HG03108 (cell line): ENCODE measurements around the gene TTC9C.
"Not testable (repeated sequence)": the region's sequence is repeated elsewhere in the genome, so short reads cannot be mapped to it uniquely, and the experiment has no call there.

Experiments used
- ATAC-seq: cut with Tn5 transposase; IDR thresholded peaks from one replicate; pipeline ENCODE4 v1.9.1; 2021; ENCODE audit warnings: moderate library complexity; ENCODE audit not compliant: unreplicated experiment

The TTC9C gene

DNA sequence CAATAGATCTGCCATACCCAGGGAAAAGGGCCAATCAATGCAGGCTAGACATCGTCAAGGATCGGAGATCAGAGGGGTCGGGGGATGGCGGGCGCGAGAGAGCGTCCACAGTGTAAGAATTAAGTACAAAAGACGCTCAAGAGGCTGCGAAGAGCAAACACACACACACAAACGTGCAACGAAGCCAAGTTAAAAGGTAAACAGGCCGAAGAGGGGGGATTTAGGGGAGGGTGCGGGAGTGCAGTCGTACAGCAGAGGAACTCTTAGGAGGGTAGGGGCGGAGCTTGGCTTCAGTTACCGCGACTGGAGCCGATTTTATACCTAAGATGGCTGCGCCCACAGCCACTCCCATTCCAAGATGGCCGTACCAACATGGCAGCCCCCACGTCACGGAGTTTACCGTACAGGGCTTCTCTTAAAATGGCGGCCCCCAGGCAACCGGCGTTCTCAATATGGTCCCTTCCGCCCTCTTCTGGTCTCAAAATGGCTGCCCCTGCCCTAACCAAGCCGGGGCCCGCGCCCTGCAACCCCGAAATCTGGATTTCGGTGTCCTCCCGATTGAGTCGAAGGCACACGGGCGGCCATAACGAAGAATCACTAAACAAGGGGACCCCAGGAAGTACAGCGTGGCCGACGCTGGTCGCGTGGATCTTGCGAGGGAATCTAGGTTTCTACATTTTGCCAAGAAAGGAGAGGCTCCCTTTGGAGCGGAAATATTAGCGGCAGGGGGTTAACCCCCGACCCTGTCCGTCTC is 18.9 kb upstream of the TTC9C start:
- ATAC-seq: peak; percentile 63

DNA sequence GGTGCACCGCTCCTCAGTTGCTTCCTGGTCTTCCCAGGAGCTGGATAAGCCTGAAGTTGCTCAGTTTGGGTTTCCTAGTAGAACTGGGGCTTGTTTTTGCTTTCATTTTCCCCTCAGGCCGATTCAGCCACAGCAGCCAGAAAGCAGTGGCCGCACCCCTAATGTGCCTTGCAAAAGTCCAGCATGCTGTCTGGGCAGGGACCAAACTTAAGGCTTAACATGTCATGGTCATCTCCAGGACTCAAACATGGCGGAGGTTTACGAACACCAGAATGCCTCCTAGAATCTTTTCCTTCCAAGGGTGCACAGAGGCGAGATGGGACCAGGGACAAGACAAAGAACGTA is 18.3 kb upstream of the TTC9C start:
- ATAC-seq: no peak

DNA sequence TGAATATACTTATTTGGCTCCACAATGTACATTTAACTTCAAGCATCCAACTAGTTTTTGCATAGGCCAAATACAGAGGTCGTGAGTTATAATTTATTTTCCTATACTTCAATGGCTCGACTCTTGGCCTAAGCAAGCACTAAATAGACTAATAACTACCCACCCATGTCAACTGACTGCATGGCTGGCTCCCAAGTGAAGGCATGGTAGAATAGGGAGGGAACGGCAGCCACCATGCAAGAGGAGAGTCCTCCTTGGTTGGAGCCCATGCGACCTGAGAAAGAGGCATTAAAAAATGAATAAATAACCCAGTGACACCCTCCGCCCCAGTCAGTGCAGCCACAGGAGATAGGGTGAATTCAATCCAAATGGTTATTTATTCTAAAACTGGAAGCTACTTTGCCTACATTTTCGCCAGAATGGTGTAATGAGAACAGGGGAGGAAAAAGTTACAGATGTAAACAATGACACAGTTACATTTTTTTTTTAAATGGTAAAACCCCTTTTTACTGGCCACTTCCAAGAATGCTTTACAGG is 15.9 kb upstream of the TTC9C start:
- ATAC-seq: no peak

DNA sequence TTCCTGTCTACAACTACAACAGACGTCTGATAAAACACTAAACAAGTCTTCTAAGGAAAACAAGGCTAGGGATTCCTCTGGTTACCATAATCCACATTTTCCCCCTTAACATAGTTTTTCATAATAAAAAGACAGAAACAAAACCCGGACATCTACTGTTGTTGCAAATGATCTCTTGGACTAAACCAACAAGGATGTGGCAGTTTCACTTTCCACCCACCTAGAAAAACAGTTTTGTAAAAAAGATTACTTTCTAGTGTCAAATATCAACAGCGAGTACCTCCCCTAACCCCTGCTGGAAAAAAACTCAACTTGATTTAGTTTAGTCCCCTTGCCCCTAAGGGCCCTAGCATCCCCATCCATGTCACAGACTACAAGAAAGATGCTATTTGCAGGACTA is 15.4 kb upstream of the TTC9C start:
- ATAC-seq: no peak

DNA sequence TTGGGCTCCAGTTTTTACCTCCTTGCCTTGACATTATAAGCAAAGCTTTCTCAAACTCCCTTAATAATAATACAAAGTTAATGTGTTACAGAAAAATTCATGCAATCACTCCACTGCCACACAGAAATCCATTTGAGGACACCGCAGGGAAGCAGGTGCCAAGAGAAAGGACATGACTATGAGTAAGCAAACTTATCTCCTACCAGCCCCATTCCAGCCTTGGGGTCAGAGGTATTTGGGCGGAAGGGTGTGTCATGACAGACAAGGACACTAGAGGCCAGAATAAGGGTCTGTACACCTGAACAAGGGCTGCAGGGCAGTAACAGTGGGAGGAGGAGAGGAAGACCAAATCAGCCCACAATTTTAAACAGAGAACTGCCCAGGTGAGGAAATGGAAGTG is 14.9 kb upstream of the TTC9C start:
- ATAC-seq: no peak

DNA sequence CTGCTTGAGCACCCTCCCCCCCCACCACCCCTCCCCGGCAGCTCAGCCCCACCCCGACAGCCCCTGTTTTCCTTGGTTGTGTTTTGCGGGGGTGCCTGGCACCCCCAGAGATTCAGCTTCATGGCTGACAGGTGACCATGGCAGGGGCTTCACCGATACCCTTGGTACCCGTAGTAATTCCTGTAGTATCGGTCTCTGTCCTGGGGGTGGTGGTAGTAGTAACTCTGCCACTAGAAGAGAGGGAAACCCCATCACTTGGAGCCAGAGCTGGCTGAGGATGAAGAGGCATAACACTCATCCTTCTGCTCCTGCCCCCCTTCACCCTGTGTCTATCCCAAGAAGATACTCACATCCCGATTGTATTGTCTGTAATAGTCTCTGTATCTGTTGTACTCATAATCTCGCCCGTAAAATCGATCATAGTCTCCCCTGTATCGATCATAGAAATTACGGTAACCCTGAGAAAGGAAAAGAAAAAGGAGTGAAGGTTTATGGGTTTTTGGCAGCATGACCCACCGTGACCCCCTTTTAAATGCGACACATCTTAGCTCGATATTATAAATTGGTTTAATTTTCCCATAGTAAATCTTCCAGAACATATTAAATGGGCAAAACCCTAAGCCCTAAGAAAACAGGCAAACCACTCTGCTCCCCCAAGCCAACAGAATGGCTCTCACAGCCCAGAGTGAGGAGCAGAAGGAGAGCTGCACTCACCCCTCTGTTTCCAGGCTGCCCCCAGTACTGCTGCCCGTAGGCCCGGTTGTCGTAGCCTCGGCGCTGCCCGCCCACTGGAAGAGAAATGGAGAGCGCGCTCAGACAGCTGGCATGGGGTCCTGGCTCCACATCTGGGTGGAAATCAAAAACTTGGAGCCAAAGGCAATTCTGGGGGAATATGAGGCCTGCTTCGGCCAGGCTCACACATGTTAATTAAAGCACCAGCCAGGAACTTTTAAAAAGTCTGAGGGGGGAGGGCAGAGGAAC is 12.8 kb upstream of the TTC9C start:
- ATAC-seq: no peak

DNA sequence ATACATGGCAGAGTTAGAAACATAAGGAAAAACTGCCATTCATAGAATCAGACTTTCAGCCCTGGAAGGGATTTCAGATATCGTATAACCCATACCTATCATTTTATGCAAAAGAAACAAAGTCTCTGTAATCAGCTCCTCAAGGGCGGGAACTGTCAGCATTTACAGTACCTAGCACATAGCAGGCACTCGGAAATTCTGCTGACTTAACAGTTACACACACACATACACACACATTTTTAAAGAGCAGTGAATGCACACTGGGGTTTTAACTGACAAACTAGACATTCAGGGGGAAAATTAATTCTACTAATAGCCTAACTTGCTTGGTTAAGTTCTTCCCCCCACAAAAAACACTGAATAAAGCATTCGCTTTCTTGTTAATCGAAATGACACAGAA is 12.1 kb upstream of the TTC9C start:
- ATAC-seq: no peak

DNA sequence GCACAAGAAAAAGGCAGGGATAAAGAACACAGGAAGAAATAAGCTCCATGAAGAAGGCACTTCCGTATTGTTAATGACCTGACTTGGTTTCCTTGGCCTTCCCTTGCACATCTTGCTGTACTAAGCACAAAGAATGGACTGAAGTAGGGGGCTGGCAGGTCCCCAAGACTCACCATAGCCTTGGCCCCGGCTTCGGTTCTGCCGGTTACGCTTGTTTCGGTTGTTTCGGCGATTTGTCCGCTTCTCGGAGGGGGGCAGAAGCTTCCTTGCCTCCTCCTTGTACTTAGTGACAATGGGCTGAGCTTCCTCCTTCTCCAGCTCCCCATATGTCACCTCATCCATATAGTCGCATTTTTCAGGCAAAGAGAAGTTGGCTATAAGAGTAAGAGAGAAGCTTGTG is 11.5 kb upstream of the TTC9C start:
- no peak for ATAC-seq

DNA sequence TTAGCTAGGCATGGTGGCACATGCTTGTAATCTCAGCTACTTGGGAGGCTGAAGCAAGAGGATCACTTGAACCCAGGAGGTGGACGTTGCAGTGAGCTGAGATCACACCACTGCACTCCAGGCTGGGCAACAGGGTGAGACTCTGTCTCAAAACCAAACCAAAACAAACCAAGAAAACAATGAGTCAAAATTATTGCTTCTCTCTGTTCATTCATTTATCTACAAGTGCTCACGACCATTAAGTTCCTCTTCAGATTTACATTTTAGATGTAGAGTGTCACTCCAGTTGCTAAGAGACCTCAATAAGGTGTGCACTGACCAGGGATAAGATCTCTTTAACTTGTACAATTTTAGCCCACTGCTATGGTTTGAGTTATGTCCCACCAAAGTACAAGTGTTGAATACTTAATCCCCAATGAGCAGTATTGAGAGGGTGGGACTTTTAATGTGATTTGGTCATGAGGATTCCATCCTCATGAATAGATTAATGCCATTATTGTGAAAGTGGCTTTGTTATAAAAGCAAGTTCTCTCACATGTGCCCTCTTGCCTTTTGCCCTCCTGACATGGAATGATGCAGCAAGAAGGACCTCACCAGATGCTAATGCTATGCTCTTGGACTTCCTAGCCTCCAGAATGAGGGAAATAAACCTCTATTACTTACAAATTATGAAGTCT is 8.8 kb upstream of the TTC9C start:
- ATAC-seq: no peak

DNA sequence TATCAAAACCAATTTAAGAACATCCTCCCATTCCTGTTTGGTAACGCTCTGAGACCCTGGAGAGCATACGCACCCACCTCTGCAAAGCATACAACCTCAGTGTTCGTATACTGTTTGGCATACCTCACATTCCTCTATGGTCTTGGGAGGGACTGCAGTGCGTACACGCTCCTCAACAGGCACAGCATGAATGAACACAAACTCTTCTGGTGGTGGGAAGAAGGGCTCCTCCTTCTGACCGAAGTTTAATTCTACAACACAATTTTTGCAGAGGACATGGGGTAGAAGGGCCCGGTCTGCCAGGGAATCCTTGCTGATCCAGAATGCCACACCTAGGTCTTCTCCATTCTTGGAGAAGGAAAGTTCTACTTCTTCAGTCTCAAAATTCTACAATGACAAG is 6.3 kb upstream of the TTC9C start:
- ATAC-seq: no peak

DNA sequence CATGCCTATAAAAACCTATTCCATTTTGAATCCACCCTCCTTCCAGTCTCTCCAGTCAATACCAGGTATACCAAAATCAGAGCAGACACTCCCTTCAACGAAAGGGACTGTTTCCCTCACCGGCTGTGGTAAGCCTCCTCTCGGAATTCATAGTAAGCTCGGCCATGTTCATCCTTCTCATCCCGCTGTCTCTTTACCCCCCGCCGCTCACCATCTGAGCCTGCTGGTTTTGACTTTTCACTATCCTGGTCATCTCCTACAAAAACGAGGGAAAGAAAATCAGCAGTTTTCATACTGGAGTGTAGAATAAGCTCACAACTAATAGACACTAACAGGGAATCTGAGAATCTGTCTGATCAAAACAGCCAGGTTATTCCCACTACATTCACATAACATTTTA is 4.1 kb upstream of the TTC9C start:
- ATAC-seq: no peak

DNA sequence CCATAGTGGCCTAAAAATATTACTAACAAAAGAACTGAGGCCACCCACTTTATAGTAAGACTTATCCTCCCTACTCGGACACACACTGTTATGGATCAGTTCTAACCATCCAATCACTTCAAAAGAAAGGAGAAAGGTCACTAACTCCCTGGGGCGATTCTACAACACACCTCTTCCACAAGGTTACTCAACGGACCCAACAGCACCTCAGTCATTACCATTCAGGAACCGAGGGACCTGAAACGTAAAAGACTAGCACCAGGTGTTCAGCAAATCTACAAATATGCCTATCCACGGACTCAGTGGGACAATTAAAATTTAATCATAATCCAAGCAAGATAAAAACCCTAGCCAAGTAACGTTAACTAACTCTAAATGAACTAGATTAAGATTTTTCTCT is 2.6 kb upstream of the TTC9C start:
- ATAC-seq: no peak

DNA sequence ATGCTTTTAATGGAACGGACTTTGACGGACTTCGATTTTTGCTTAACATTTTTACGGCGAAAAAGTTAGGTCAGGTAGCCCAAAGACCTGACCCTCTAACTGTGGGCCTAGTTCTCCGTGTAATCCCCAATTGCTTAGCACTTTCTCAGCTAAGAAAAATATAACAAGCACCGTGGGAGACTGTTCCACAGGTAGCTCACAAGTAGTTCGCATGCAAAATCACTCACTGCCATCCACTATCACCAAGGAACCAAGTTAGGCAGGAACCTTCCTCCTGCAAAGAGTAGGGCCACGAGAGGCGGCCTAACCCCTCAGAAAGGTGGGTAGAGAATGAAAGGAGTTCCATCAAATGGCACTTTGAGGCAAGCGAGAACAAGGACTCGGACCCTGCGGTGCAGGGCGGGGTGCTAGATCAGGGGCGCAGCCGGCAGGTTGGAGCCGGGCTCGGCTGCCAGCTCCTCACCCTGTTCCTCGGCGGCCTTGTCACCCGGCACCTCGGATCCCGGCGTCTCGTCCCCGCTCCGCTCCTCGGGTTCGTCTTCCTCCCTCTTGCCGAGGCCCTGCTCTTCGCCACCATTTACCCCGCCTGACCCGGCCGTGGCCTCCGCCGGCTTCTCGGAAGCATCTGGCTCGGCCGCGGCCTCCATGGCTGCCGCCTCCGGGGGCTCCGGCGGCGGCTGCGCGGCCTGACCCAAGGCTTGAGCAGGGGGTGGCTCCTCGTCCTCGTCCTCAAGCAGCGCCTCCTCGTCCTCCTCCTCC is 2.0 kb upstream of the TTC9C start:
- ATAC-seq: peak; percentile 2

DNA sequence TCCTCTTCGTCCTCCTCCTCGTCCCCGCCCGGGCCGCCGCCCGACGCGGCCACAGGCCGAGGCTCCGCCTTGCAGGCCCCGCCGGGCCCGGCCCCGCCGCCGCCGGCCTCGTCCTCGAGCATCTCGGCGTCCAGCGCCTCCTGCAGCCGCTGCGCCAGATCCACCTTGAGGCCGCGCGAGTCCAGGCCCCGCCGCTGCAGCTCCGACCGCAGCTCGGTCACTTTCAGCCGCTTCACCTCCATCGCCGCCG is 1.4 kb upstream of the TTC9C start:
- ATAC-seq: no peak

DNA sequence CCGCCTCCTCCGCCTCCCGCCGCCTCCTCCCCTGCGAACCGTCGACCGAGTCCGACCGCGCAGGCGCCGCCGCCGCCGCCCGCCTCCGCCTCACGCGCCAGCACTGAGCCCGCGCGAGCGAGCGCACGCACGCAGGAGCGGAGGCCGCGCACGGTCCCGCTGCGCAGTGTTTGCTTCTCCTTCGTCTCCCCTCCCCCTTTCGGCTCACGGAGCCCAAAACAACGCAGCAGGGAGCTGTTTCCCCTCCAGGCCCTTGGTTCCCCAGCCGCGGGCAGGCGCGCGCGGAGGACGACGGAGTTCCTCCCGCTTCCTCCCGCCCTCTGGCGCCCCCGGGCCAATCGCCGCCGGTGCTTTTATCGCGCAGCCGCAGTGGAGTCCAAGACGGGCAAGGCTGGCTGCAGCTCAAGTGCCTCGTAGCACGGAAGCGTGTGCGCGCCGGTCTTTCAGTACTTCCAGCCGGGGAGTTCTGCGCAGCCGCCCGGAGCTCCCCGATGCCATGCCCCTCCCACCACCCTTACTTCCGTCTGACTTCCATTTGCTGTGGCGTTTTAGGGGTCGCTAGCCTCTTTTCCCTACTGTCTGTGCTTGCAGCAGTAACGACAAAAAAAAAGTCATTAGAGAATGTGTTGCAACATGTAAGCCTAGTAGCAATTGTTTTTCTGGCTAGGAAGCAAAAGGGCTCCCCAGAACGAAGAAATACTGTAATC is 968 bp upstream of the TTC9C start, which contains the start of gene HNRNPUL2:
HNRNPUL2 (minus strand) TSS at position 293 of the 707 bp plus-strand sequence. CDS start 301 bp downstream, outside the sequence.
- peak; percentile 62 for ATAC-seq

DNA sequence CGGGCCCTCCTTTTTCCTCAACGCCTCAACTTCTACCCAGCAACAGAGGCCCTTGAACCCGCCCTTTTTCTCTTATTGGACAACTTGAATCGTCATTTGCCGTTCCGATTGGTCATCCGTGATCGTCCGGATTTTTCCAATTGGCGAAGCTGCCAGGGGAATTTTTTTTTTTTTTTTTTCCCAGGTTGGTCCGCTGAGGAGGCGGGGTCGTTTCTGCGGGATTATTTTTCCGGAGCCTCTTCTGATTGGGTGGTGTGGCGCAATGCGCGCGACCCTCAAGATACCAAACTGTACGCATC is 465 bp upstream of the TTC9C start:
- peak; percentile 38 for ATAC-seq

DNA sequence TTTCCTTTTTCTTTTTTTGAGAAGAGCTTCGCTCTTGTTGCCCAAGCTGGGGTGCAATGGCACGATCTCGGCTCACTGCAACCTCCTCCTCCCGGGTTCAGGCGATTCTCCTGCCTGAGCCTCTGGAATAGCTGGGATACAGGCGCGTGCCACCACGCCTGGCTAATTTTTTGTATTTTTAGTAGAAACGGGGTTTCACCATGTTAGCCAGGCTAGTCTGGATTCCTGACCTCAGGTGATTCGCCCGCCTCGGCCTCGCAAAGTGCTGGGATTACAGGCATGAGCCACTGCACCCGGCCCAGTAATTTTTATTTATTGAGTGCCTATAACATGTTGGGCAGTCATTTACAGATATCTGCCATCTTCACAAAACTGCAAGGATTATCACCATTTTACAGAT is 1.8 kb downstream of the TTC9C start:
- not testable (repeated sequence) for ATAC-seq

DNA sequence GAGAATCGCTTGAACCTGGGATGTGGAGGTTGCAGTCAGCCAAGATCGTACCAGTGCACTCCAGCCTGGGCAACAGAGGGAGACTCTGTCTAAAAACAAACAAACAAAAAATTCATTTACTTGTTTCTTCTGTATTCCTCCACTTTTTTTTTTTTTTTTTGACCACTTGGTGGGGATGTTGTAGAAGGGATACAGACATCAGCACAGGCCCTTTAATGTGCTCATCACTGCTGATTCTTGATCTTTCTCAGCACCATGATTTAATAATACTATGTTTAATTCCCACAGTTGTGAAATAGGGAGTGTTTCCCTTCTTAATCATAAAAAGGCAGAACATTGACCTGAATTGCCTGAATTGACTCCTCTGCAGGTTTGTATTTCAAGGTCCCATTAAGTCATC is 4.5 kb downstream of the TTC9C start:
- no peak for ATAC-seq

DNA sequence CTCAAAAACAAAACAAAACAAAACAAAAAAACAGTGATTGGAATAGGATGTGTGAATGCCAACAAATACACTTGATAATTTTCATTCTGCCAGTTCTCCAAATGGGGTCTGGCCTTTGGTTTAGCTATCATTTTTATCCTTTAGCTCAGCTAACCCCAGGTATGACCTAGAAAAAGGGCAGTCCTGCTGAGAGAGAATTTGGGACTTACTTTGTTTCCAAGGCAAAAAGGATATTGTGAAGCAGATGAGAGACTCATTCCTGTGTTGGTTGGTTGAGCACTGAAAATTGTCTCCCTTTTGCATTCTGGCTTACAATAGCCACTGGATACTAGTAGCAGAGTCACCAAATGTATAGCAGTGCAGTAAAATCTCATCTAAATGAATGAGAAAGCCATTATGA is 8.9 kb downstream of the TTC9C start:
- ATAC-seq: no peak

DNA sequence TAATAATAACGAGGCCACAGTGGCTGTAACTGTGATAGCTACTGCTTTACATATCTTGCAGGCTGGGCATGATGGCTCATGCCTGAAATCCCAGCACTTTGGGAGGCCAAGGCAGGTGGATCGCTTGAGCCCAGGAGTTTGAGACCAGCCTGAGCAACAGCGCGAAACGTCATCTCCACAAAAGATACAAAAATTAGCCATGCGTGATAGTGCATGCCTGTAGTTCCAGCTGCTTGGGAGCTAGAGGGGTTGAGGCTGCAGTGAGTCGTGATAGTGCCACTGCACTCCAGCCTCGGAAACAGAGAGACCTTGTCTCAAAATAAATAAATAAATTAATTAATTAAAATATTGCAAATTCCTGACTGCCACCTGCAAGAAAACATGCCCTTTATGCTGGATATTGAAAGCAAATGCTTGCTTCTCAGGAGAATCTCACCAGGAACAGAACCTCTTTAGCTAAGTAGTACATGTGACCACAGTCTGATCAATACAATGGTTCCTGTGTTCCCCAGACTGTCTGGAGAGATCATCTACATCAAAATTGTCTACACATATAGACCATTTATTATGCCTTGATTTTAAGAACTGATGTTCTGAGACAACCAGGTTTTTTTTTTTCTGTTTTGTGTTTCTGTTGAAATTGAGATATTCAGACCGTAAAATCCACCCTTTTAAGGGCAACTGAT is 19.3 kb downstream of the TTC9C start:
- ATAC-seq: no peak
